GM04503 (cell line): Measurements from ENCODE around the gene EGFL6.
"Not testable (repeated sequence)": the region's sequence is repeated elsewhere in the genome, so short reads cannot be mapped to it uniquely, and the experiment has no call there.

Experiments
- DNase-seq: peaks from one replicate; pipeline ENCODE4 v3.0.0-alpha.2; 2012; ENCODE audit warnings: low read depth

The EGFL6 gene

DNA sequence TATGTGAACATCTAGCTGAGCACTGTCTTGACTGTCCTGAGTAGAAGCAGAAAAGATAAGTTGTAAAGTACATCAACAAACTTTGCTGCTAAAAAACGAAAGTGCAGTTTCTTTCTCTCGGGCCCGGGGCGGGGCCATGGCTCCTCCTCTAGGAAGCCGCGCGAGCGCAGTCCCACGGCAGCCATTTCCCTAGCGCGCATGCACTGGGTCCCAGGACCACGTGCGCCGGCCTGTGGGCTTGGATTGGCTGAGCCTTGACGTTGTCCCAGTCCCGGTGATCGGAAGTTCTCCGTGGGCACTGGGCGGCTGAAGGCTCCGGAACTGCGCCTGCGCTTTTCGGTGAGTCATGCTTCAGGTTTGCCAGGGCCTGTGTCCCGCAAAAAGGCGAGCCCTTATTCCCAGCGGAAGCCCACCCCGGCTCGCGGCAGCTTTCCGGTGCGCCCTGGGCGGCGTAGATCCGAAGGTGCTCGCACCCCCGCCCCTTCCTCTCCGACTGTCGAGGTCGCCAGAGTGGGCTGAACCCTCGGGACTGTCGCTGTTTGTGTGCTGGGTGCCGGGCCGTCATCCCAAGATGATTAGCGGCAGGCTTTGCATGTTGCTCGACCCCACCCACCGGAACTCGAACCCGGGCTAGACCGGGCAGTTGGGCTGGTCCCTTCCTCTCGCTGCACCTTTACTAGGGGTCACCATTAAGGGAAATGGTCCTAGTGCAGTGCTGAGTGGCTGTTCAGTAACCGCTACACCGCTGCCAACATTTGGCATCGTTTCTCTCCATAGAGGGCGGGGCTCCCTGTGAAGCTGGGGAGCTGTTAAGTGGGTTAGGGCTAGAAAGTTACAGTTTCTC is 83.7 kb downstream of the EGFL6 start, which contains the start of gene TCEANC:
Gene TCEANC, plus strand, starts transcription at position 292 of the 844 bp plus-strand sequence. CDS start 9,368 bp downstream, outside the sequence.
- peak; percentile 92 for DNase-seq

DNA sequence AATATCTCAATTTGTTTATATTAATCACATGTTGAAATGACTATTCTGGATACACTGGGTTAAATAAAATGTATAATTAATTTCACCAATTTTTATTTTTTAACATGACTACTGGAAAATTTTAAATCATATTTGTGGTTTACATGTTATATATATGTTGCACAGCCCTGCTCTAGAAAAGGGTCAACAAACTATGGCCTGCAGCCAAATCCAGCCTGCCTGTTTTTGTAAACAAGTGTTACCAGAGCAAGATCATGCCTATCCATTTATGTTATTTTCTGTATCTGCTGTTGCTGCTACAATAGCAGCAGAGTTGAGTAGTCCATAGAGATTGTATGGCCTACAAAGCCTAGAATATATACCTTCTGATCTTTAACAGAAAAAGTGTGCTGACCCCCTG is 84.7 kb downstream of the EGFL6 start:
- DNase-seq = no peak

- no peak for DNase-seq
Measured at GRCh38 chrX:13655674-13656073, 86.3 kb downstream of the EGFL6 start.

- DNase-seq = no peak
Measured at GRCh38 chrX:13658602-13659001, 89.2 kb downstream of the EGFL6 start.

DNA sequence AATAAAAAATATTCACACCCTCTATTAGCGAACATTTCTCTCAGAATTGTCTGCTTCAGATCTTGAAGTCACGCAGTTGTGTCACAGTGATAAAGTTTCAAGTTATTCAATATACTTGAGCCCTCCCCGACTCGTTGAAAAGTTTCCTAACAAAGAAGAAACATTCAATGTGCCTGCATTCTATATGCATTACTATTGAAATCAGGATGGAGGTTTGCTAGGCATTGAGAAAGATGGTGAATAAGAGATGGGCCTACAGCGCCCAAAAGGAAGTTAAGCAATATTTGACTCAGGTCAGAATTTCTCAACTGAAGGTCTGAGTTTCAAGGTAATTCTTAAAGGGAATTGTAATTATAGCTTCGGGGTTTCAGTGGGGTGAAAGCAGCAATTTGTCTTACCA is 89.7 kb downstream of the EGFL6 start:
- DNase-seq = no peak

GRCh38 chrX:13661735-13662288 is 92.4 kb downstream of the EGFL6 start:
- DNase-seq = no peak

GRCh38 chrX:13662355-13662791 is 93.0 kb downstream of the EGFL6 start:
- DNase-seq = peak; percentile 91

- DNase-seq = no peak
Measured at GRCh38 chrX:13664020-13664419, 94.6 kb downstream of the EGFL6 start.

GRCh38 chrX:13666836-13667235 is 97.4 kb downstream of the EGFL6 start:
- no peak for DNase-seq

- no peak for DNase-seq
Measured at GRCh38 chrX:13667919-13668318, 98.5 kb downstream of the EGFL6 start.

- DNase-seq = peak; percentile 94
Measured at GRCh38 chrX:13669246-13669737, 99.9 kb downstream of the EGFL6 start.

- DNase-seq = not testable (repeated sequence)
Measured at GRCh38 chrX:13669755-13670154, 100.4 kb downstream of the EGFL6 start.

GRCh38 chrX:13670197-13670596 is 100.8 kb downstream of the EGFL6 start:
- no peak for DNase-seq

DNA sequence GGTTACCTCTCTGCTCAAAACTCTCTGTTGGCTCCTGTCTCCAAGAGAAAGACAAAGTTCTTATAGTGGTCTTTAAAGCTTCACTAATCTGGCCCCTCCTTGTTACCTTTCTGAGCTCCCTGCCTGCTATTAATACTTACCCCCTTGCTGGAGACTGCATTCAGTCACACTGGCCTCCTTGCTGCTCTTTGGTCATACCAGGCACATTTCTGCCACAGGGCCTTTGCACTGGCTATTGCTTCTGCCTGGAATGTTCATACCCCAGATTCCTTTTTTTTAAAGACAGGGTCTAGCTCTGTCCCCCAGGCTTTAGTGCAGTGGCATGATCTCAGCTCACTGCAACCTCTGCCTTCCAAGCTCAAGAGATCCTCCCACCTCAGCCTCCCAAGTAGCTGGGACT is 103.6 kb downstream of the EGFL6 start:
- no peak for DNase-seq

DNA sequence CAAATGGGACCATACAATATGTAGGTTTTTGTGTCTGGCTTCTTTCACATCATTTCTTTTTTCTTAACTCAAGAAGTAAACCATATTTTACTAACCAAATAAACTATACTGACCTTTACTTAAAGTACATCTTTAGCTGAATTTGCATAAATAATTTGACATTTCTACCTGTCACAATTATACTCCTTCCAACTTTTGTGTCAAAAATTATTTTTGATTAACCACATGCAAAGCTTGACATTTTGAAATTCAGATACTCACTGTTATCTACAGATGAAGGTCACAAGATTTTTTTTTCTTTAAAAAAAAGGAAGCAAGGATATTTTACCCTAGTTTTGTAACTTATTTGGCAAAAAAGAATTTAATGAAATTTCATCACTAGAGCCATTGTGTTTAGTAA is 107.5 kb downstream of the EGFL6 start:
- no peak for DNase-seq

DNA sequence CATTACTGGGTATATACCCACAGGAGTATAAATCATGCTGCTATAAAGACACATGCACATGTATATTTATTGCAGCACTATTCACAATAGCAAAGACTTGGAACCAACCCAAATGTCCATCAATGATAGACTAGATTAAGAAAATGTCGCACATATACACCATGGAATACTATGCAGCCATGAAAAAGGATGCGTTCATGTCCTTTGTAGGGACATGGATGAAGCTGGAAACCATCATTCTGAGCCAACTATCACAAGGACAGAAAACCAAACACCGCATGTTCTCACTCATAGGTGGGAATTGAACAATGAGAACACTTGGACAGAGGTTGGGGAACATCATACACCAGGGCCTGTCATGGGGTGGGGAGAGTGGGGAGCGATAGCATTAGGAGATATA is 110.3 kb downstream of the EGFL6 start:
- DNase-seq = not testable (repeated sequence)

GRCh38 chrX:13681595-13681994 is 112.2 kb downstream of the EGFL6 start:
- DNase-seq = no peak
